ENCODE results near the gene GLG1.

- no peak for TF ChIP-seq CTCF (conservative IDR thresholded peaks at IDR 0.05; ENCODE audit: low read depth, low read length)
- TF ChIP-seq EZH2 (IDR thresholded peaks at IDR 0.05; ENCODE audit: borderline replicate concordance, low read depth, low read length, poor library complexity, severe bottlenecking) = no peak
Measured at GRCh38 chr16:74472540-74472939, 134.4 kb downstream of the GLG1 start.

Data from A673 (cell line).